GOT3 (cell line): ENCODE data around the gene BNC2.

ENCODE experiments used
- DNase-seq: peaks from one replicate; lab custom pipeline; 2025; ENCODE audit warnings: mixed read lengths; lab: John Stamatoyannopoulos, UW

The BNC2 gene

DNA sequence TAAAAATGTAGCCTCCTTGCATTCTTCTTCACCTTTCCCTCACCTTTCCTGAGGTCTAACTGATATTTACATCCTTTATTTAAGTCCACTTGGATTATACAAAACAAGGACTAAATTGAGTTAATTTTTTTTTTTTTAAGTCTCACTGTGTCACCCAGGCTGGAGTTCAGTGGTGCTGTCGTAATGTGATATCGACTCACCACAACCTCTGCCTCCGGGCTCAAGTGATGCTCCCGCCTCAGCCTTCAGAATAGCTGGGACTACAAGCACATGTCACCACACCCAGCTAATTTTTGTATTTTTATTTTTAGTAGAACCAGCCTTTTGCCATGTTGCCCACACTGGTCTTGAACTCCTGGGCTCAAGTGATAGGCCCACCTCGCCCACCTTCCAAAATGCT lies 195.3 kb downstream of the BNC2 start:
- DNase-seq = no peak

DNA sequence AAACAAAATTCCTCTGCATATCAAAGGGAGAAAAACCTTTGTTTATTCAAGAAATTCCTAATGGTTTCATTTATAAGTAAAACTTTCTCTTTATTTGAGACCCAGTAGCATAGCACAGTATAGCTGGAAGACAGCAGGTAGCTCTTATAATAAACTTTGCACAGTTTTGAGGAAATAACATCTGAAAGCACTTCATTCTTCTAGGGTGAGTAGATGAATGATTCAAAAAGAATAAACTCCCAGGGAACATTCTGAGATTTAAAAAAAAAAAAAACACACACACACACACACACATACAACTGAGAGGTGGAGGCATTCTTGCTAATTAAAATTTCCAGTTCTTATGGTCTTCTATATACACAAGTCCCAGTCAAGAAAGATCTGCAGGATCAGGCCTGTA lies 197.3 kb downstream of the BNC2 start:
- DNase-seq = no peak

DNA sequence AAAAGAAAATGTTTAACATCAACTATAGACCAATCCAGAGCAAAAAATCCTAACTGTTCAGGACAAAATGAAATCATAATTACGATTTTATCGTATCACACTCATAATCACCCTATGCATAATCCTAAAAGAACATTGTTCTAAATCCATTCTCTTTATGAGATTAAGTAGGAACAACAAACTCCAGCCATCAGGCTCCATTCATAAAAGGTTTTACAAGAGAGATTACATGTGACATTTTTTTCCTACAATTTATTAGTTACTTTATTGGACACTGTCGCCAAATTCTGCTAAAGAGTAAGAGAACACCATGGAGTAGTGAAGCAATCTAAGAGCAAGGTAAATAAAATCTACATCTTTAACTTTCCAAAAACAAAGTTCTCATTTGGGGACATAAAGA lies 198.0 kb downstream of the BNC2 start:
- no peak for DNase-seq

DNA sequence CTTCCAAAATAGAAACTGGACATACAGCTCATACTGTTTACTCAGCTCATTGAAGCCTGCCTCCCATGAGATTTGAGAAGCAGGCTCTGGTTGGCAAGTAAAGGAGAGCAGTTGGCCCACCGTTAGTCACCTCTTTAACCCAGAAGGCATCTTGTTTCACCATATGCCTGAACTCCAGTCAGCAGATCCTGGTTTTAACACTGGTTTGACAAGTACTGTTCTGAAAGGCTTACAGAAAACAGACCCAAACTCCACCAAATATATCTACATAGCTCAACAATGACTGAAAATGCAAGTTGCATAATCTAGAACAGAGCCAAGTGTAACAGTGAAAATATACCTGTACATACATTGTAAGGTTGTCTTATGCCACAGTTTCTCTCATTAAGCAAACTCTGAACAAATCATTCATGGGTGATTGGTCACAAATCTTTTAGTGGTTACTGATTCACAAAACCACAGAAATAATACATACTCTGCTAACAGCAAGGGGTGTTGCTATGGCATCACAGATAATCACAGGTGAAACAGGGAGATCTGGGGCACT lies 198.8 kb downstream of the BNC2 start:
- no peak for DNase-seq

DNA sequence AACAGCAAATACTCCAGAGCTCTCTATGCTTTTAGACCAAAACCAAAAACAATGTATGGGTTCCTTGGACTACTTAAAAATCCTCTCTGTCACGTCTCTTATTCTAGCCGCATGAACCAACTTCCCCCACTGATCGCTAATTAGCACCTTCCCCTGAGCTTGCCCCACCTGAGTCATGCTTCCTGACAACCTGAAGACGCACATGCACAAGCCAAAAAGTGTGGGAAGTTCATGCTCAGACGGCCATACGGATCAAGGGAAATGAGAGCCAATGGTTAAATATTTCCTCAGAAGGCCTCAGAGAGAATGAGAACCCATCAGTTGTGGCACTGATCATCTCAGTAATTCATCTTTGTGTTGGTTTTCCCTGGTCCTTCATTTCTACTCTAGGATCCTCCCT lies 199.7 kb downstream of the BNC2 start:
- no peak for DNase-seq

DNA sequence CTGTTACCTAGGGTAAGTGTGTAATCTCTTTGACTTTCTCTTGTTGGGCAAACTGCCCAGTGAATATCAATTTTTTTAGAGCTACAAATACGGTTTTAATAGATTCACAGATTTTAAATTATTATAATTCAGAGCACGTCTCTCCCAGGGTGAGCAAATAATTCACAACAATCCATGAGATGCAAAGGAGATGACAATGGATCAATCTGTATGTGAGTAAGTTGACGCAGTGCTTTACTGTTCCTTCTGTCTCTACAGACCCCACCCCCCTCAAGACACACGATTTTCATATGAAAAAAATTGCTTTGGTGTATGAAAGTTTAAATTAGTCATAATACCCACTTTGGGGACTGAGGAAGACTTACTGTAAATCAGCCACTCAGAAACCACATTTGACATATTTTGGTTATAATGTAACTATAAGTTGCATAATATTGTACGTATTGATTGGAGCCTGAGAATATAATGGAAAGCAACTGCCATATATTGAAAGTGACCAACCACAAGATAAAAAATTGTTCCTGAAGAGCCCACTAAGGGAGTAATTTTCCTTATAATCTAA lies 201.7 kb downstream of the BNC2 start:
- no peak for DNase-seq

DNA sequence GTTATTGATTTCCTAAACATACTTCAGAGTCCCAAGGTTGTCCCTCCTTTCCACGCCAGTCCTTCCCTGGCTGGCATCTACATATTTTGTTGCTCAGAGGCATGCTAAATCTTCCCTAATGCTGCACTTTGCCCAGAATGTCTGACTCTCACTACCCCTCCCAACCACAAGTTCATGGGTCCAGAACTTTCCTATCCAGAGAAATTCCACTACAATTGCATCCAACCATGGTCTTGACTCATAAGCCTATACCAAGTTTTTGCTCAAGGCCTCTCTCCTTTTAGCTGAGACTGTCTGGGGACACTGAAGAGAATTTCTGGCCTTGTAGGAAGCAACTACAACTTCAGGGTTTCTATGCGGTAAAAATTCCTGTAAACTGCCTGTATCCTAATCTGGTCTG lies 206.3 kb downstream of the BNC2 start:
- DNase-seq = no peak

DNA sequence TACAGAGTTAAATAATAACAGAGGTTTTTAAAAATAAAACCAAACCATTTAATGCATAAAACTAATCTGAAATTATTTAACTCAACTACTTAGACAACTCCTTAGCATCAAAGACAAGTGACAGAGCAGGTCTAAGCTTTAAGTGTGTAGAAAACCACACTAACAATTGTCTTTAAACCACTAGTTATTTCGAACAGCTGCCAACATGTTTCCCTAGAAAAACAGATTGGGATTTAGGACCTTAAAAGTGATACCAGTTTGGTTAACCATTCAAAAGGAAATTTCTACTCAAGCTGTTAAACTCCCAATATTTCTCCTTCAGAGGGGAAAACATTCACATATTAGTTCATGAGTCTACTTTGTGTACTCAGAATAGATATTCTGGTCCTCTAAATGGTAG lies 208.7 kb downstream of the BNC2 start:
- no peak for DNase-seq

DNA sequence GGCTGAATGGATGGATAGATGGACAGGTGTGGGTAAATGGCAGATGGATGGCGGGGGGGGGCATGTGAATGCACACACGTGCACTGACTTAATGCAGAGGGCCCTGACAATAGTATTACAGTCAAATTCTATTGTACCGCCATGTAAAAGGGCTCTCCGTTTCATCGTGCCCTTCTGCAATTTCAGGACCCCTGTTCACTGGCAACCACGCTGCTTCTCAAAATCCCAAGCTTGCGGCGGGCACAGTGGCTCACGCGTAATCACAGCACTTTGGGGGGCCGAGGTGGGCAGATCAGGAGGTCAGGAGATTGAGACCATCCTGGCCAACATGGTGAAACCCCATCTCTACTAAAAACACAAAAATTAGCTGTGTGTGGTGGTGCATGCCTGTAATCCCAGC lies 211.4 kb downstream of the BNC2 start:
- no peak for DNase-seq

DNA sequence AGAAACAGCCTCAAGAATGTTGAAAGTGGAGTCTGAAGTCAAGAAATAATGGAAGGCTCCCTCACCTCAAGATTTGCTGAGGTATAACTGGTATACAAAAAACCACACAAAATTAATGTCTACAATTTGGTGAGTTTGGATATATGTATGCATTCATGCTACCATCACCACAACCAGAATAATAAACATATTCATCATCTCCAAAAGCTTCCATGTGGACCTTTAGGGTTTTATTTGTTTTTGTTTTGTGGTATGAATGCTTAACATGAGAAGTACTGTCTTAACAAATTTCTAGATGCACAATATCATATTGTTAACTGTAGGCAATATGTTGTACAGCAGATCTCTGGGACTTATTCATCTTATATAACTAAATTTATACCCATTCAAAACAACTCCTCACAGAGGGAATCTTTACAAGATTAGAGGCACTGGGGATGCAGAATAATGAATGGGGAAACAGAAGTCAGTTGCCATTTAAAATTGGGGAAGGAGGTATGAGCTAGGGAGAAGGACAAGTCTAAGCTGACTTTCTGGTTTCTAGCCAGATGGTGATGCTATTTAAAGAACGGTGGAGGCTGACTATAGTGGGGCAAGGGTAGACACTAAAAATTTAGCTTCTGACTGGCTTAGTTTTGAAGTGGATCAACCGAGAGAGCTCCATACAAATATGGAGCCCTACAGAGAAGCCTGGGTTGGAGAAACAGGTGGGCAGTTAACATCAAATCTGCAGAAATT lies 213.9 kb downstream of the BNC2 start:
- no peak for DNase-seq

DNA sequence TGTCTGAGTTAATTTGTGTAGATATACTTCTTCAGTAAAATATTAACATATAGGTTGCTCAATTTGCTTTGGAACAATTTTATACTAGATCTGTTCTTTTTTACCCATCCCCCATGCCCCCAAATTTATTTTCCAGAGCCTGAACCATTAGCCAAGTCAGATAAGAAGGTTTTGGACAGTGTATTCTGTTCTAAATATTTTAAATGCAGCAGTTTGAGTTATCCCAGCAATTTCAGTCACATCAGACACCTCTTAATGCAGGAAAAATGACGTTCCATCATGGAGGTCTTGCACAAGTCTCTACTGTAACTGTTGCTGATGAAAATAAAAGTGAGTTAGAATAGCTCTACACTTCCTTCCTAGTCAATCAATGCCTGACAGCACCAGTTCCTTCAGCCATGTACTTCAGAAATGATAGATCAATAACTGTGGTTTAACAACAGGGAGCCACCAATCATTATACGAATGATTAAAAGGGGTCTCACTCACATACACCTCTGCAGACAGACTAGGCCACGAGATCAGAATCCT lies 215.8 kb downstream of the BNC2 start:
- DNase-seq = no peak

DNA sequence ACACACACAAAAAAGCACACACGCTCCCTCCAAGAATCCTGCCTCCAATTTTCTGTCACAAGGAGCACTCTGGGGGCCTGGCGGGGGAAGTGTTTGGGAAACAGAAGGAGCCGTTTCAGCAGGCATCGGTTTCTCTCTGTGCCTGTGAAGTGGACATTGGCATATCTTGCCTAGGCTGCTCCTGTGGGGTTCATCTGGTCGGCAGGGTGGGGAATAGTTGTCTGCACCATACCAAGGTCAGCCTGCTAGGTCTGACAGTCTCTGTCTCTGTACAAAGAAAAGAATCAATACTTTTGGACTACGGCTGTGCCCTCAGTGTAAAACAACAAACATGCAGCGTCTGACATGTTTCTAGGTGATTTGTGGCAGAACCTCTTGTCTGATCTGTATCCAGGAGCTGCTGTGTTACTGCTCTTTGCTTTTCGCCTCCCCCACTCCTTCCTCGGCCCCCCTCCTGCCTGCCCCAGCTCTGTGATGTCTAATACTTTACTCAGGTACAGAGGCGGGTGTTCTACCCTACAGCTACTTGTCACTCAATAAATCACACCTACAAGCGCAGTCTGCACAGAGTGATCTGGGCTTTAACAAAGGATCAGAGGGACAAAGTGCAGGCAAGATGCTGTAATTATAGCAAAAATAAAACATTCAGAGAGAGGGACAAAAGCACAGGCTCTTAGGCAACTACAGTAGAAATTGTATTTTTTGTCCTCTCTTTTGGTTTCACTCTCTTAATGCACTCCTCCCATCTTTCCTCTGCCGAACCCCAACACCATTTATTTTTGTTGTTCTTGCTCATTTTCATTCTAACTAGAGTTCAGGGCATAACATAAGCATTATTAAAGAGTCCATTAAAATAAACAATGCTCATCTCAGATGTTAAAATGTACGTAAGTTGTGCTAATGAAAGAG lies 216.7 kb downstream of the BNC2 start:
- no peak for DNase-seq

DNA sequence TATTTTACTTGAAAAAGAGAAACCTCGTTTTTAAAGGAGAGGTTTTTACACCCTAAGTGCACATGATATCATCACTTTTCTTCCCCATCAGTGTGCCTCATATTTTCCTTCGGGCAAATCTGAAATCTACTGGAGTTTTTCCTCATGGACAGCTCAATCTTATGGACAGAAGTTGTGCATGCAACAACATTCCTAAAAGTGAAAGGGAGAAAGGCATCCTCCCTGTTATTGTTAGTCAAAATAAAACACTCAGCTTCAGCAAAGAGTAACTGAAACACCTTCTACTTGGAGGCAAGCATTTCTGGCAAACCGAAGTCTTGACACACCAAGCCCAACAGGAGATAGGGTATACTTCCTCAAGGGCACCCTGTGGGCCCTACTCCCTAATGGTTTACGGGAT lies 217.9 kb downstream of the BNC2 start:
- no peak for DNase-seq

DNA sequence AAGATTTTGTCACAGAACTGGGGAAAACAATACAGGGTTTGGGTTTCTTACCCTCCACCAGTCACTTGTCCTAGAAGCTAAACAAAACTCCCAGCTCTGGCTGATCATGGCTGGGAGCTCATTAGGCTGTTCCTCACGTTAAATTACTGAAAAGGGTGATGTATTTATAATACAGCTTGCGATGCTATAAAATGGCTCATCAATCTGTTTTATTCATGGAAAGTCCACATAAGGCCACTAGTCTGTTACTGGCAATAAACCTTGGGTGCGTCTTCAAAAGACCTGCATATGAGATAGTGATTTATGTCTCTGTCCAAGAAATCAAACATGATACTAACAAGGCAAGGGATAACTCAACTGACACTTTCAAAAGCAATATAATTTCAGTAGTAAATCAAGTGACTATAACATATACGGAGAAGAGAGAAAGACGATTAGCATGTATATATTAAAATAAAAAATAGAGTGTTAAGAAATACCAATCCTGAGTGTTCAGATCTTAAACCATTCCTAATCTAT lies 219.0 kb downstream of the BNC2 start:
- DNase-seq = no peak

DNA sequence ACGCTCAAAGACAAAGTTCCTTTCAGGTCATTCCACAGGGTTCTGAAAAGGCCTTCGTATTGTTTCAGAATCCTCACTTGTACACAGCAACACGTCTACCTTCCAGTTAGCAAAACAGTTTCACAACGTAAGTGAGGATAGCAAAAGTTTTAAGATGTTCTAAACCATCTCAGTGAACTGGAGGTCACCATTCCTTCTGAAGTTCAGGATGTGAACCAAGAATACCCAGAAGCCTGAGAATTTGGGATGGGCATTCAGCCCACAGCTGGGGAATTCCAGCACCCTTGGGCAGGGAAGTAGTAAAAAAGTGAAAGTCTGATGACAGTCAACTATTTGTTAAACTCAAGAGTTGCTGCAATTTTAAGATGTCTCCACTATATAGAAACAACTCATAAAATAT lies 224.5 kb downstream of the BNC2 start:
- no peak for DNase-seq

DNA sequence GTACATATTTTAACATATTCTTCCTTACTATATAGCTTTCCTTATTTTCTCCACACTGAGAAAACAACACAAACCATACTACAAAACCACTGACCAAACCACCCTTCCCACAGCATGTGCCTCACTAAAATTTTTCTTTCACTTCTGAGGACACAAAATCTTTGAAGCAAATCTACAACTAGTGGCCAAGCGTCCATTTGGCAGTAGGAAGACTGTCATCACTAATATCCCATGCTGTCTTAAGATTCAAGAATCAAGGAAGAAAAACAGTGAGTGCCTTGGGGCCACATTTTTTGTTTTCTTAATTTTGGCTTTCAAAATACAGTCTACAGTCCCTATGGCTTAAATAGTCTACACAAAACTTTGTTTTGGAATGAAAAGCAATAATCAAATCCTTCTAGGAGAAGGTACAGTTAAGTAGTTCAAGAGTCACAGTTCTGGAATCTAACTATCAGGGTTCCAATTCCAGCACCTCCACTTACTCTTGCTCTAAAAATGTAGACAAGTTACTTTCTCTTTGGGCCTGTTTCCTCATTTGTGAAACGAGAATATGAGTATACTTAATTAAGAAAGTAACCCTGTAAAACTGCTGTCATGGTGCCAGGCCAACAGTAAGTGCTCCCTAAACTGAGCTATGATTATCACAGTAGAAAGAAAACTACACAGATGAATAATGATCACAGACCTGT lies 227.9 kb downstream of the BNC2 start:
- no peak for DNase-seq

DNA sequence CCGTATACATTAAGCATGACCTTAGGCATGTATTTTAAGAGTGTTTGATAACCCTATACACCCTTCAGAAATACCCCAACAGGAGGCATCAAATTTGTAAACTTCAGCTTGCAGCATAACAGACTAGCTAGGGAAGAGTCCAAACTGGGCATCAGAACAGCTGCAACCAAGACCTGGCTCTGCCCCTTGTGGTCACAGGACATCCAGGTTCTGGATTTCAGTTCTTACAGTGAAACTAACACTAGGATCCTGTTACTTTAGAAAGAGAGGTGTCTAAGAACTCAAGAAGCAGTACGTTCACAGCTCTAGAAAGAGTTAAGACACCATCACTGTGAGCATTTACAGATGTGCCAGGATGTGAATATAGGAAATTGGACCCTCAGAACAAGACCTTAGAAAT lies 229.8 kb downstream of the BNC2 start:
- DNase-seq = no peak

DNA sequence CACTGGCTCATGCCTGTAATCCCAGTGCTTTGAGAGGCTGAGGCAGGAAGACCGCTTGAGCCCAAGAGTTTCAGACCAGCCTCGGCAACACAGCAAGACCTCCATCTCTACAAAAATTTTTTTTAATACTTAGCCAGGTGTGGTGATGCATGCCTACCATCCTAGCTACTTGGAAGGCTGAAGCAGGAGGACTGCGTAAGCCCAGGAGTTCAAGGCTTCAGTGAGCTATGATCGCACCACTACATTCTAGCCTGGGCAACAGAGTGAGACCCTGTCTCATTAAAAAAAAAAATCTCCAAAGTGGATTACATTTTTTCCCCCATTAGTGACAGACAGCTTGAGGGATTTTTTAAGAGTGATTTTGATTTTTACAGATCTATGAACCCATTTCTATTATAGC lies 230.8 kb downstream of the BNC2 start:
- no peak for DNase-seq

DNA sequence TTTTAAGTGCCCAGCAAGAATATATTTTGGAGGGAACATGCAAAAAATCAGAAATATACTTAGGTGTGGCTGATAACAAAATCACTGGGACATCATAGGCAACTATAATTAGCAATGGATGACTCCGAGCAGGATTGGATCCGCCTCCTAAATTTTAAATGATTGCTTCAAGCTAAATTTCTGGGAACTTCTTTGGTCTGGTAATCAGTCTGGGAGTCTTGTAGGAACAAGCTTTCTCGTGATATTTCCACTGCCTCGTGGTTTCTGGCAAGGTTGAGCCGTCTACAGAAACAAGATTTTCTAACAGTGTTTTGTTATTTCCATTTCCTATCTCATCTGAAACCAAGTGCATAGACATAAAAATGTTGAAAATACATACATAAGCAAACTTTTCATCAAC lies 232.6 kb downstream of the BNC2 start:
- no peak for DNase-seq

DNA sequence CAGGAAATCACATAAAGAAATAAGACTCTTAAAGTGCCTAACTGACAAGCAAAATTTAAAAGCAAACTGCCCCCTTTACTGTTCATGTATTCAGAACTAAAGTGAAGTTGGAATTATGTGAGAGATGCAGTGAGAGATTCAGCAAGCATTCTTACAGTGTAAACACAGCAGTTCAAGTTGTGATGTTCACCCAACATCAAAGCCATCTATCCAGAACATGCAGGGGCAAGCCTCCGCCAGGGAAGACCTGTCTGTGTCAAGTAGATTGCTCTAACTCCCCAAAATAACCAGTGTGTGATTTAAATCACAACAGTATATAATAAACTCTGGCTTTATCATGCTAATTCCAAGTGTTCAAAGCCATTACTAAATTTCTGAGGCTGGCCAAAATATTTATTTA lies 233.3 kb downstream of the BNC2 start:
- DNase-seq = no peak

DNA sequence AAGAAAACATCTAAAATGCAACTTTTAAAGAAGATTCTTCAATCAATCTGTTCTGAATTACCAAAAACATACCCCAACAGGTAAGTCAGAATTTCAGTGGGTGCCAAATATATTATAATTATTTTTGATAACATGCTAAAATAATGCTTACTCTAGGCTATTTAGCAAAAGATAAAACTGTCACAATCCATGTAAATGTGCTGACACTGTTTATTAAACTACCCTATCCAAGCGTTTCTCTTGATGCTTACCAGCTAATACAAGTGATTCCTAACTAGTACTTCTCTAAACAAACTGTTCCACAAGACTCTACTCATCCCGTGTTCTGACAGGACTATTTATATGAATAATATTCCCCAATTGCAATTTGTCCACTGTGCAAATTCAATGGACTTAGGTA lies 236.7 kb downstream of the BNC2 start:
- DNase-seq = no peak

DNA sequence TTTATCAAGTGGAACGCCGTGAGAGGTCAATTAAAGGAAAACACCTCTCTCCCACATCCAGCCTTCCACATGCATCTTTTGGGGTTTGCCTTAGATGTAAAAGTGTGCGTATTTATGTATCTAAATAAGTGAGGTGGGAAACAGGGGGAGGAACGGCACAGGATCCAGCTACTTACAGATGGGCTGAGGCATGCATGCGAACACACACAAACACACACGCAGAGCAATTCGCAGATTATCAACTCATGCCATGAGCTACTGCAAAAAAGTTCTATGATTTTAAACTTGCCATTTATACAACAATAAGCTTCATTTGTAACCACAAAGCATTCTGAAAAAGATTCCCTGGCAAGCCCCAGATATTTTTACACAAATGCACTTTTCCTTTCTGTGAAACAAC lies 242.1 kb downstream of the BNC2 start:
- DNase-seq = no peak
